Sciatic nerve (tissue), 2 donors: ENCODE results near the gene YARS1. TPM values are rescaled to one million over a fixed set of nuclear protein-coding genes. Genes with fewer than 3 reads are reported as not detected.
A peak's percentile ranks its signal among the peaks of the same experiment; 100 is the strongest.

Source experiments
- ATAC-seq: fragments of 200-7000 bp; cut with Tn5 transposase; one replicate; pipeline ENCODE4 v1.9.1; 2020; ENCODE audit warnings: mild to moderate bottlenecking, moderate library complexity
- DNase-seq: peaks from one replicate; pipeline ENCODE4 v3.0.0-alpha.2; 2020; ENCODE audit warnings: low spot score
- intact Hi-C: fragments of 100-400 bp; cut with DNase I; formaldehyde crosslinking; loops from one replicate; pipeline ENCODE4 v1.14.2; 2022
- total RNA-seq: library from RNA; stranded (reverse); fragmentation: NEBNext Ultra II Directional; extraction: Animal tissue kit (Norgen Biotek cat#: 25700); gene quantifications from one replicate; pipeline ENCODE4 v1.2.1, GENCODE V29; 2021
- donor health status: DM: no; HTN: no; CAD: no.
- donor health status: DM: no; HTN: no; CAD: no.

The YARS1 gene
- total RNA-seq, 1 donor from 2014 or later = 46.8 TPM

GRCh38 chr1:32770221-32770731, 46.9 kb downstream of the YARS1 start:
- intact Hi-C loops = loop anchor here (5.0 to 10.0 kb wide), 2 partner anchors 58 to 1285 kb away; no protein-coding TSS in a partner anchor

GRCh38 chr1:32769524-32770220, 47.5 kb downstream of the YARS1 start:
- intact Hi-C loops = loop anchor here (5.0 to 10.0 kb wide), 2 partner anchors 57 to 1285 kb away; no protein-coding TSS in a partner anchor
- ATAC-seq (peak; percentile 24), DNase-seq (peak; percentile 66)

More at GRCh38 chr1:32770221-32770731, 46.9 kb downstream of the YARS1 start:
- ATAC-seq = no peak
- DNase-seq = no peak

- DNase-seq (no peak), ATAC-seq (peak; percentile 72)
- intact Hi-C loops = no loop called here
Observed at GRCh38 chr1:32768110-32768850, 48.9 kb downstream of the YARS1 start.

GRCh38 chr1:32767641-32768040, 49.5 kb downstream of the YARS1 start:
- DNase-seq = no peak
- intact Hi-C loops = no loop called here
- ATAC-seq = peak; percentile 7

GRCh38 chr1:32767156-32767555, 50.0 kb downstream of the YARS1 start:
- no peak for DNase-seq
- ATAC-seq = no peak
- intact Hi-C loops = no loop called here

- intact Hi-C loops = no loop called here
Observed at GRCh38 chr1:32766328-32766972, 50.7 kb downstream of the YARS1 start.

GRCh38 chr1:32765570-32766327, 51.4 kb downstream of the YARS1 start:
- DNase-seq (no peak), ATAC-seq (no peak)
- intact Hi-C loops = no loop called here

More at GRCh38 chr1:32766328-32766972, 50.7 kb downstream of the YARS1 start:
- DNase-seq (no peak), ATAC-seq (no peak)

GRCh38 chr1:32764826-32765569, 52.2 kb downstream of the YARS1 start:
- ATAC-seq = no peak
- intact Hi-C loops = no loop called here
- no peak for DNase-seq

GRCh38 chr1:32763221-32763620, 53.9 kb downstream of the YARS1 start:
- ATAC-seq = no peak
- intact Hi-C loops = no loop called here
- no peak for DNase-seq

- intact Hi-C loops = no loop called here
- no peak for DNase-seq
- ATAC-seq = no peak
Observed at GRCh38 chr1:32761936-32762335, 55.2 kb downstream of the YARS1 start.

- intact Hi-C loops = no loop called here
- DNase-seq (no peak), ATAC-seq (peak; percentile 11)
Observed at GRCh38 chr1:32761253-32761877, 55.8 kb downstream of the YARS1 start.

- intact Hi-C loops = no loop called here
- DNase-seq (peak; percentile 72), ATAC-seq (peak; percentile 79)
Observed at GRCh38 chr1:32759997-32760623, 57.0 kb downstream of the YARS1 start.

- ATAC-seq (no peak), DNase-seq (no peak)
- intact Hi-C loops = no loop called here
Observed at GRCh38 chr1:32759521-32759981, 57.6 kb downstream of the YARS1 start.

GRCh38 chr1:32758795-32759430, 58.2 kb downstream of the YARS1 start:
- intact Hi-C loops = no loop called here
- ATAC-seq (no peak), DNase-seq (no peak)

- intact Hi-C loops = no loop called here
- DNase-seq (no peak), ATAC-seq (no peak)
Observed at GRCh38 chr1:32758177-32758794, 58.9 kb downstream of the YARS1 start.

GRCh38 chr1:32757213-32757895, 59.8 kb downstream of the YARS1 start:
- DNase-seq (no peak), ATAC-seq (no peak)
- intact Hi-C loops = no loop called here
